IMR-90 (cell line): ENCODE results near the gene PARVB. TPM values are rescaled to one million over a fixed set of nuclear protein-coding genes. Genes with fewer than 3 reads are reported as not detected.

ENCODE experiments used
- ATAC-seq: fragments of 200-7000 bp; cut with Tn5 transposase; 2 replicates; pipeline ENCODE4 v1.9.1; 2020; ENCODE audit warnings: low read depth, mild to moderate bottlenecking, moderate library complexity
- BruUV-seq: library from RNA; stranded (reverse); fragments of 400-500 nt; replicated peaks from 2 replicates; lab custom pipeline; 2021; lab: Mats Ljungman, UMichigan
- CTCF ChIA-PET: fragments of 300-600 bp; formaldehyde crosslinking; extraction: SDS; loops from one replicate; lab custom pipeline; 2021; ENCODE audit warnings: antibody characterized with exemption; lab: Yijun Ruan, JAX
- POLR2A ChIA-PET: fragments of 300-600 bp; sonication (Branson Sonifier 250); formaldehyde crosslinking; loops from one replicate; lab custom pipeline; 2022; ENCODE audit warnings: antibody characterized with exemption; ENCODE audit not compliant: unreplicated experiment; lab: Charles Lee
- DNase-seq: peaks from one replicate; pipeline ENCODE4 v3.0.0; 2013
- H2AFZ ChIP-seq: replicated peaks from 2 replicates; pipeline ENCODE3; 2013; ENCODE audit warnings: low read length, mild to moderate bottlenecking; ENCODE audit not compliant: poor library complexity
- H2AK5ac ChIP-seq: 2 replicates; pipeline ENCODE4 v1.6.1; 2013; ENCODE audit warnings: low read depth, low read length, inconsistent platforms
- H2AK9ac ChIP-seq: replicated peaks from 2 replicates; pipeline ENCODE3; 2013; ENCODE audit warnings: mild to moderate bottlenecking, low read depth, low read length, moderate library complexity; ENCODE audit not compliant: poor library complexity
- H2BK120ac ChIP-seq: 2 replicates; pipeline ENCODE4 v1.6.1; 2013; ENCODE audit warnings: low read depth, low read length, inconsistent platforms
- H2BK15ac ChIP-seq: 3 replicates; pipeline ENCODE4 v1.6.1; 2013; ENCODE audit warnings: low read depth, low read length, inconsistent platforms
- H2BK20ac ChIP-seq: 2 replicates; pipeline ENCODE4 v1.6.1; 2013; ENCODE audit warnings: low read depth, mild to moderate bottlenecking, inconsistent platforms, low read length, moderate library complexity
- H2BK5ac ChIP-seq: 2 replicates; pipeline ENCODE4 v1.6.1; 2013; ENCODE audit warnings: mild to moderate bottlenecking, low read depth, low read length, inconsistent platforms; ENCODE audit not compliant: poor library complexity, severe bottlenecking
- H3K14ac ChIP-seq: replicated peaks from 2 replicates; pipeline ENCODE4 v1.6.1; 2013; ENCODE audit warnings: low read depth, low read length, inconsistent platforms
- H3K18ac ChIP-seq: 2 replicates; pipeline ENCODE4 v1.6.1; 2013; ENCODE audit warnings: low read depth, low read length, control low read depth
- H3K23ac ChIP-seq: 2 replicates; pipeline ENCODE4 v1.6.1; 2013; ENCODE audit warnings: low read depth, low read length, inconsistent platforms
- H3K27ac ChIP-seq: 2 replicates; pipeline ENCODE4 v1.5.1; 2013; ENCODE audit warnings: mild to moderate bottlenecking, control low read depth, low read length; ENCODE audit not compliant: insufficient read depth
- H3K27me3 ChIP-seq: 2 replicates; pipeline ENCODE4 v1.6.1; 2013; ENCODE audit warnings: low read length; ENCODE audit not compliant: control insufficient read depth, insufficient read depth
- H3K36me3 ChIP-seq: 2 replicates; pipeline ENCODE4 v1.6.1; 2013; ENCODE audit warnings: low read length, mixed read lengths; ENCODE audit not compliant: control insufficient read depth, insufficient read depth
- H3K4ac ChIP-seq: 2 replicates; pipeline ENCODE4 v1.6.1; 2013; ENCODE audit warnings: low read depth, low read length, inconsistent platforms
- H3K4me1 ChIP-seq: 2 replicates; pipeline ENCODE4 v1.6.1; 2013; ENCODE audit warnings: low read length, mixed read lengths; ENCODE audit not compliant: control insufficient read depth, insufficient read depth
- H3K4me2 ChIP-seq: 2 replicates; pipeline ENCODE4 v1.6.1; 2013; ENCODE audit warnings: low read depth, mild to moderate bottlenecking, control low read depth, low read length, moderate library complexity
- H3K4me3 ChIP-seq: 2 replicates; pipeline ENCODE4 v1.5.1; 2013; ENCODE audit warnings: low read depth, mild to moderate bottlenecking, control low read depth, low read length, moderate library complexity; ENCODE audit not compliant: insufficient read depth
- H3K56ac ChIP-seq: 2 replicates; pipeline ENCODE4 v1.6.1; 2013; ENCODE audit warnings: low read length, inconsistent platforms; ENCODE audit not compliant: insufficient read depth; ENCODE audit errors: extremely low read depth
- H3K79me1 ChIP-seq, 2 experiments: 2 replicates each; pipeline ENCODE4 v1.6.1; 2013; ENCODE audit warnings: low read length in 2 of 2, inconsistent platforms in 1 of 2, low read depth in 1 of 2
- H3K9ac ChIP-seq: 2 replicates; pipeline ENCODE4 v1.6.1; 2013; ENCODE audit warnings: low read depth, low read length, control low read depth
- H3K9me1 ChIP-seq: 2 replicates; pipeline ENCODE4 v1.6.1; 2013; ENCODE audit warnings: low read length, inconsistent platforms; ENCODE audit not compliant: insufficient read depth
- H3K9me3 ChIP-seq: 2 replicates; pipeline ENCODE4 v1.6.1; 2013; ENCODE audit warnings: low read length; ENCODE audit not compliant: control insufficient read depth, insufficient read depth
- H4K20me1 ChIP-seq: 2 replicates; pipeline ENCODE4 v1.6.1; 2013; ENCODE audit warnings: low read length, inconsistent platforms; ENCODE audit not compliant: insufficient read depth
- H4K5ac ChIP-seq: 2 replicates; pipeline ENCODE4 v1.6.1; 2013; ENCODE audit warnings: mild to moderate bottlenecking, low read depth, low read length, control low read depth
- H4K8ac ChIP-seq, 2 experiments: 2 replicates each; pipeline ENCODE4 v1.6.1; 2013; ENCODE audit warnings: low read depth in 2 of 2, low read length in 2 of 2, control low read depth in 1 of 2, inconsistent platforms in 1 of 2
- H4K91ac ChIP-seq: 2 replicates; pipeline ENCODE4 v1.6.1; 2013; ENCODE audit warnings: low read depth, low read length, inconsistent platforms; ENCODE audit not compliant: insufficient read depth
- MAFK ChIP-seq: IDR thresholded peaks from 2 replicates; pipeline ENCODE4 v1.6.1; 2012; ENCODE audit warnings: low read depth, low read length, improper control_type of control experiment
- NFE2L2 ChIP-seq: fragments of 150-350 bp; IDR thresholded peaks from 2 replicates; pipeline ENCODE4 v1.6.1; 2016; ENCODE audit warnings: low read depth, mild to moderate bottlenecking, low read length
- RCOR1 ChIP-seq: IDR thresholded peaks from 2 replicates; pipeline ENCODE4 v1.6.1; 2012; ENCODE audit warnings: mild to moderate bottlenecking, low read length, improper control_type of control experiment; ENCODE audit not compliant: insufficient replicate concordance
- RFX5 ChIP-seq: IDR thresholded peaks from 2 replicates; pipeline ENCODE4 v1.8.0; 2012; ENCODE audit warnings: low read depth, mild to moderate bottlenecking, low read length, moderate library complexity
- WGBS, 2 experiments: methylation state at CpG; one replicate each; pipeline versions ENCODE4 v1.1.5 to v1.1.7; 2013; ENCODE audit warnings: missing lambda C conversion rate in 2 of 2; ENCODE audit not compliant: insufficient read length in 1 of 2; ENCODE audit errors: extremely low coverage in 2 of 2; 5-methylcytosine and 5-hydroxymethylcytosine counted together
- dilution Hi-C: fragments of 300-500 bp; cut with HindIII; formaldehyde crosslinking; loops from one replicate; pipeline ENCODE4 v1.14.3; 2018; ENCODE audit warnings: low sequenced_read_pairs; ENCODE audit not compliant: unreplicated experiment
- in situ Hi-C: fragments of 300-500 bp; cut with MboI; formaldehyde crosslinking; loops from 3 replicates; pipeline ENCODE4 v1.14.3; 2019; ENCODE audit warnings: low sequenced_read_pairs, inconsistent platforms, mixed read lengths
- intact Hi-C: fragments of 100-400 bp; cut with micrococcal nuclease; formaldehyde crosslinking; loops from 2 replicates; pipeline ENCODE4 v1.10.0; 2022
- polyA plus RNA-seq, 3 experiments: library from polyadenylated mRNA; depleted of rRNA; stranded (reverse); fragments of >200 nt; gene quantifications; 2 replicates each; pipeline ENCODE4 v1.2.3, GENCODE V29; 2012; ENCODE audit warnings: low replicate concordance in 1 of 3
- total RNA-seq: library from RNA; depleted of rRNA; stranded (reverse); fragments of >200 nt; gene quantifications from 2 replicates; pipeline ENCODE4 v1.2.3, GENCODE V29; 2012
- TF ChIP-seq, protein P1 (sequence below): fragments of 150-350 bp; IDR thresholded peaks from 2 replicates; pipeline ENCODE4 v1.6.1; 2017; ENCODE audit warnings: mild to moderate bottlenecking, antibody characterized with exemption, low read length, low read depth

Gene PARVB
- total and polyA plus RNA-seq, 2 of the 4 experiments (the other 2 are of a cell fraction): 44.3 to 53.9 TPM

DNA sequence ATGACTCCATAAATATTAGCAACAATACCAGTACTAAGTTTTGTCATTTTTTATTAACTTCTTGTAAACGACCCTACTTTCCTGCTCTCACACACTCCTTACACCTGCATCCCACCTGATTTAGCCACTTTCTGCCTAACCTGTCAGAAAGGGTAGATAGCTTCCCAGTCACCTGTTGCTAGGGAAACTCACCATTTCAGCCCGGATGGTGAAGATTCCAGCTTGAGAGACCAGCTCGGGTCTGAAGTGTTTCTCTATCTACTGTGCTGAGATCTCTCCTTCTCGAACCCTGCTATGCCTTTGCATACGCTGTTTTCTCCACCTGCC, 156.6 kb downstream of the PARVB start, which contains the start of gene PARVG:
PARVG (plus strand) TSS at position 220 of the 327 bp plus-strand sequence. CDS start 2,405 bp downstream, outside the sequence.
- Histone ChIP-seq H2AFZ (no peak within 1 kb of the TSS), H3K4me2 (no peak within 1 kb of the TSS), H3K4ac (no peak within 1 kb of the TSS), H2AK9ac (no peak within 1 kb of the TSS), H2BK5ac (no peak within 1 kb of the TSS), H2AK5ac (no peak within 1 kb of the TSS), H3K9ac (no peak within 1 kb of the TSS), H2BK15ac (no peak within 1 kb of the TSS), H3K4me1 (no peaks in the 10 kb centered on the region), H4K8ac (no peak within 1 kb of the TSS), H3K27ac (no peak within 1 kb of the TSS), H2BK20ac (no peak within 1 kb of the TSS), H4K91ac (no peak within 1 kb of the TSS), H3K56ac (no peak within 1 kb of the TSS), H4K5ac (no peak within 1 kb of the TSS), H3K4me3 (no peak within 1 kb of the TSS), H3K9me1 (no peaks in the 10 kb centered on the region), H3K9me3 (no peaks in the 10 kb centered on the region), H3K18ac (no peak within 1 kb of the TSS), H3K23ac (no peak within 1 kb of the TSS), H2BK120ac (no peak within 1 kb of the TSS), H4K20me1 (no peaks in the 10 kb centered on the region; the same call in 1 of the 2 replicates), H3K14ac (no peak within 1 kb of the TSS), H3K36me3 (no peaks in the 10 kb centered on the region), H3K79me1 (no peaks in the 10 kb centered on the region), H3K27me3 (peaks cover 34% of the 10 kb centered on the region)
- ATAC-seq (no peak), DNase-seq (no peak)
- WGBS, 2 experiments: 90% methylated on average over 2 of the region's 5 CpGs; no CpG with 5 or more reads in 1 of the 2 experiments
- intact Hi-C loops: no loop called here
- dilution Hi-C loops: no loop called here
- ChIA-PET POLR2A (no interaction called here), CTCF (no interaction called here)
- no TSS peak for BruUV-seq
- no peak for TF ChIP-seq NFE2L2
- TF ChIP-seq RFX5: peak; percentile 91
- no peak for TF ChIP-seq RCOR1
- TF ChIP-seq, protein P1, sequence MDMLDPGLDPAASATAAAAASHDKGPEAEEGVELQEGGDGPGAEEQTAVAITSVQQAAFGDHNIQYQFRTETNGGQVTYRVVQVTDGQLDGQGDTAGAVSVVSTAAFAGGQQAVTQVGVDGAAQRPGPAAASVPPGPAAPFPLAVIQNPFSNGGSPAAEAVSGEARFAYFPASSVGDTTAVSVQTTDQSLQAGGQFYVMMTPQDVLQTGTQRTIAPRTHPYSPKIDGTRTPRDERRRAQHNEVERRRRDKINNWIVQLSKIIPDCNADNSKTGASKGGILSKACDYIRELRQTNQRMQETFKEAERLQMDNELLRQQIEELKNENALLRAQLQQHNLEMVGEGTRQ: no peak
- no peak for TF ChIP-seq MAFK
- in situ Hi-C loops: no loop called here
